HG02759 (cell line): Measurements from ENCODE around the gene DNASE2B.

ENCODE experiments used
- ATAC-seq: cut with Tn5 transposase; IDR thresholded peaks from one replicate; pipeline ENCODE4 v1.9.1; 2021; ENCODE audit warnings: mild to moderate bottlenecking, moderate library complexity; ENCODE audit not compliant: unreplicated experiment

The DNASE2B gene

GRCh38 chr1:84398175-84399155 lies at the start of gene DNASE2B:
Gene DNASE2B, plus strand, starts transcription at chr1:84398484. Its CDS starts 81 bp downstream, at chr1:84398565.
- ATAC-seq, result no peak

- no peak for ATAC-seq
These were observed 49.5 kb upstream of the DNASE2B start for GRCh38 chr1:84348759-84349158.

- ATAC-seq, result no peak
These were observed 48.2 kb upstream of the DNASE2B start for GRCh38 chr1:84350104-84350503.

GRCh38 chr1:84350550-84350949 lies 47.7 kb upstream of the DNASE2B start:
- no peak for ATAC-seq

GRCh38 chr1:84352298-84353106 lies 45.8 kb upstream of the DNASE2B start:
- ATAC-seq, result no peak

- ATAC-seq, result no peak
These were observed 44.6 kb upstream of the DNASE2B start for GRCh38 chr1:84353695-84354094.

- no peak for ATAC-seq
These were observed 42.7 kb upstream of the DNASE2B start for GRCh38 chr1:84355556-84355955.

GRCh38 chr1:84356881-84357280 lies 41.4 kb upstream of the DNASE2B start:
- no peak for ATAC-seq

GRCh38 chr1:84358695-84359094 lies 39.6 kb upstream of the DNASE2B start:
- no peak for ATAC-seq

GRCh38 chr1:84360316-84360715 lies 38.0 kb upstream of the DNASE2B start:
- ATAC-seq, result no peak

GRCh38 chr1:84361796-84362195 lies 36.5 kb upstream of the DNASE2B start:
- no peak for ATAC-seq

- no peak for ATAC-seq
These were observed 35.3 kb upstream of the DNASE2B start for GRCh38 chr1:84363019-84363418.

GRCh38 chr1:84363622-84364021 lies 34.7 kb upstream of the DNASE2B start:
- ATAC-seq, result no peak

- no peak for ATAC-seq
These were observed 32.8 kb upstream of the DNASE2B start for GRCh38 chr1:84365225-84366221.

- ATAC-seq, result no peak
These were observed 31.5 kb upstream of the DNASE2B start for GRCh38 chr1:84366786-84367185.

GRCh38 chr1:84367219-84367618 lies 31.1 kb upstream of the DNASE2B start:
- no peak for ATAC-seq

- ATAC-seq, result no peak
These were observed 29.8 kb upstream of the DNASE2B start for GRCh38 chr1:84368441-84368840.

GRCh38 chr1:84370266-84370665 lies 28.0 kb upstream of the DNASE2B start:
- no peak for ATAC-seq

GRCh38 chr1:84370831-84371394 lies 27.4 kb upstream of the DNASE2B start:
- ATAC-seq, result no peak
